Duodenal mucosa (tissue), 2 donors: ENCODE measurements around the gene TLX1.

Experiments used
- H3K27ac ChIP-seq: one replicate; pipeline ENCODE4 v1.7.0; 2013; ENCODE audit warnings: low read depth, low read length
- H3K27me3 ChIP-seq, 2 donors: one replicate each; pipeline ENCODE4 v1.7.0; 2013; ENCODE audit warnings: low read length in 2 of 2, control low read depth in 1 of 2; ENCODE audit not compliant: insufficient read depth in 2 of 2, control insufficient read depth in 1 of 2
- H3K36me3 ChIP-seq, 2 donors: one replicate each; pipeline ENCODE4 v1.7.0; 2013; ENCODE audit warnings: low read length in 2 of 2, control low read depth in 1 of 2; ENCODE audit not compliant: insufficient read depth in 2 of 2, control insufficient read depth in 1 of 2
- H3K4me1 ChIP-seq, 2 donors: one replicate each; pipeline ENCODE4 v1.7.0; 2013; ENCODE audit warnings: low read length in 2 of 2, control low read depth in 1 of 2; ENCODE audit not compliant: insufficient read depth in 2 of 2, control insufficient read depth in 1 of 2
- H3K4me3 ChIP-seq, 2 donors: one replicate each; pipeline ENCODE4 v1.7.0; 2013; ENCODE audit warnings: low read length in 2 of 2, low read depth in 1 of 2
- H3K9ac ChIP-seq, 2 donors: one replicate each; pipeline ENCODE4 v1.7.0; 2013; ENCODE audit warnings: low read length in 2 of 2, low read depth in 1 of 2
- H3K9me3 ChIP-seq, 2 donors: one replicate each; pipeline ENCODE4 v1.7.0; 2013; ENCODE audit warnings: low read length in 2 of 2, control low read depth in 1 of 2; ENCODE audit not compliant: control insufficient read depth in 1 of 2

The TLX1 gene

DNA sequence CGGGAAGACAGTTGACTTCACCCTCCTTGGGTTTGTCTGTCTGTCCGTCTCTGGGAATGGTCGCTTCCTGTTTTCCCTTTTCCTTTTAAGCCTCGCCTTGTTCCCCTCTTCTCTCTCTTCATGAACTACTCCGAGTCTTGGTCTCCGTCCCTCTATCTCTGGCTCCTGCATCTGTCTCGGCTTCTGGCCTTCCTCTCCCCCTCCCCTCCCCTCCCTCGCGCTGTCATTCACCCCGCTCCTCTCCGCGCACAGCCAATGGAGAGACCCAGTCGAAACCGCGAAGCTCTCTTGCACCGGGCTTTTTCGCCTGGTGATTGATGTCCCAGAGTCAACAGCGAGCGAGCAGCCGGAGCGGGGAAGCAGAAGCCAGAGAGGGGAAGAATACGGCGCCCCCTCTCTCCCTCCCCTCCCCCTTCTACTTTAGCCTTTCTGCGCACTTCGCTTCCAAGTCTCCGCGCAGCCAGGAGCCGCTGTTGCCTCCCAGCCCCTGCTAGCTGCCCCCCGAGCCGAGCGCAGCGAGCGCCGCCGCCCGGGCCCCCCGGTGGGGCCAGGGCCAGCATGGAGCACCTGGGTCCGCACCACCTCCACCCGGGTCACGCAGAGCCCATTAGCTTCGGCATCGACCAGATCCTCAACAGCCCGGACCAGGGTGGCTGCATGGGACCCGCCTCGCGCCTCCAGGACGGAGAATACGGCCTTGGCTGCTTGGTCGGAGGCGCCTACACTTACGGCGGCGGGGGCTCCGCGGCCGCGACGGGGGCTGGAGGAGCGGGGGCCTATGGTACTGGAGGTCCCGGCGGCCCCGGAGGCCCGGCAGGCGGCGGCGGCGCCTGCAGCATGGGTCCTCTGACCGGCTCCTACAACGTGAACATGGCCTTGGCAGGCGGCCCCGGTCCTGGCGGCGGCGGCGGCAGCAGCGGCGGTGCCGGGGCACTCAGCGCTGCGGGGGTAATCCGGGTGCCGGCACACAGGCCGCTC lies at the start of gene TLX1:
Gene TLX1 (plus strand): TSS at position 317 of the 978 bp plus-strand sequence. CDS start 242 bp downstream, at position 559.
- Histone ChIP-seq H3K36me3 (no peaks in the 10 kb centered on the region), H3K4me1 (peaks cover 4 to 7% of the 10 kb centered on the region in 2 donors), H3K27ac (no peak within 1 kb of the TSS), H3K27me3 (peaks cover 66 to 88% of the 10 kb centered on the region in 2 donors), H3K4me3 (peak within 1 kb of the TSS in 1 of 2 donors; percentile 21), H3K9ac (no peak within 1 kb of the TSS), H3K9me3 (no peaks in the 10 kb centered on the region)

DNA sequence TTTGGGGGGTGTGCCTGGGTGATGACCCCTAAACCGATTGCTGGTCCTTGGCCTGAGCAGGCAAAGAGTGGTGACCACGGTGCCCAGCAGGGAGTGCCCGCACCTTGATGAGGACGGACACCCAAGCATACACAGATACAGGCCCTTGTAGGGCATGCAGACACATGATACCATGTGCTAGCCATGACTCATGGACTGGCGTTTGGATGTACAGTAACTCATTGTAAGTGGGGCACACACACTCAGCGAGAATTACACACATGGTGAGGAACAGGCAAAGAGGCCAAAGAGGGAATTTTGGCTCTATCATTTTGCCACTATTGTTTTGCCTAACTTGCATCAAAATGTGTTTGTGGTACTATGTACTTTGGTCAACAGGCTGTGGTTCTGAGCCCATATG lies 45.3 kb upstream of the TLX1 start:
- no peaks in the 10 kb centered on the region for H3K9me3 ChIP-seq
- no peak overlapping the region for H3K27ac ChIP-seq
- no peak overlapping the region for H3K9ac ChIP-seq
- H3K27me3 ChIP-seq: peaks cover 46 to 57% of the 10 kb centered on the region in 2 donors
- no peak overlapping the region for H3K4me3 ChIP-seq
- no peaks in the 10 kb centered on the region for H3K36me3 ChIP-seq
- peaks cover 0 to 7% of the 10 kb centered on the region in 2 donors for H3K4me1 ChIP-seq

GRCh38 chr10:101087376-101087775 lies 43.7 kb upstream of the TLX1 start:
- peaks cover 0 to 7% of the 10 kb centered on the region in 2 donors for H3K4me1 ChIP-seq
- H3K4me3 ChIP-seq: no peak overlapping the region
- H3K36me3 ChIP-seq: no peaks in the 10 kb centered on the region
- peaks cover 54 to 67% of the 10 kb centered on the region in 2 donors for H3K27me3 ChIP-seq
- no peak overlapping the region for H3K27ac ChIP-seq
- no peaks in the 10 kb centered on the region for H3K9me3 ChIP-seq
- no peak overlapping the region for H3K9ac ChIP-seq

GRCh38 chr10:101087965-101088364 lies 43.1 kb upstream of the TLX1 start:
- Histone ChIP-seq H3K4me3 (no peak overlapping the region), H3K27me3 (peaks cover 54 to 68% of the 10 kb centered on the region in 2 donors)

GRCh38 chr10:101089520-101090299 lies 41.4 kb upstream of the TLX1 start:
- Histone ChIP-seq H3K9me3 (no peaks in the 10 kb centered on the region), H3K4me1 (peaks cover 0 to 7% of the 10 kb centered on the region in 2 donors), H3K36me3 (no peaks in the 10 kb centered on the region), H3K27ac (no peak overlapping the region), H3K4me3 (no peak overlapping the region), H3K27me3 (peaks cover 57 to 72% of the 10 kb centered on the region in 2 donors), H3K9ac (no peak overlapping the region)

More at GRCh38 chr10:101087965-101088364, 43.1 kb upstream of the TLX1 start:
- H3K9ac ChIP-seq: no peak overlapping the region
- H3K4me1 ChIP-seq: peaks cover 0 to 7% of the 10 kb centered on the region in 2 donors
- H3K9me3 ChIP-seq: no peaks in the 10 kb centered on the region
- no peaks in the 10 kb centered on the region for H3K36me3 ChIP-seq
- no peak overlapping the region for H3K27ac ChIP-seq

DNA sequence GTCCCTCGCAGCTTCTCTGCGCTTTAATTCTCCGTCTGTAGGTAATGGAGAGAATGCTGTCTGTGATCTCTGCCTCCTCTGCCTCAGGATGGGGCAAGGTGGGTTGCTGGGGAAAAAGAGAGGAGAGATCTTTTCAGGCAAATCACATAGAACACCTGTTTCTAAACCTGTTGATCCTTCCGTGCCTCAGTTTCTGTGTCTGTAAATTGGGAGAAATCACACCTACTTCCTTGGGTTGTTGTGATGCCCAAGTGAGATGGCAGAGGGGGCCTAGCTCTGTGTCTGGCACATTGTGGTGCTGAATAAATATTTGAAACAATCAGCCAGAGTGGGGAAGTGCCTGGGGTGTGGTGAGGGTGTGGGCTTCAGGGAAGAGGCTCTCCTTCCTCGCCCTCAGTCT lies 40.5 kb upstream of the TLX1 start:
- H3K9ac ChIP-seq: no peak overlapping the region
- H3K9me3 ChIP-seq: no peaks in the 10 kb centered on the region
- H3K36me3 ChIP-seq: no peaks in the 10 kb centered on the region
- no peak overlapping the region for H3K4me3 ChIP-seq
- H3K27ac ChIP-seq: no peak overlapping the region
- H3K27me3 ChIP-seq: peaks cover 54 to 64% of the 10 kb centered on the region in 2 donors
- peaks cover 0 to 7% of the 10 kb centered on the region in 2 donors for H3K4me1 ChIP-seq

- Histone ChIP-seq H3K9ac (no peak overlapping the region), H3K27ac (no peak overlapping the region), H3K4me3 (no peak overlapping the region), H3K27me3 (peaks cover 51 to 56% of the 10 kb centered on the region in 2 donors), H3K36me3 (no peaks in the 10 kb centered on the region), H3K9me3 (no peaks in the 10 kb centered on the region), H3K4me1 (peaks cover 0 to 7% of the 10 kb centered on the region in 2 donors)
Observed at GRCh38 chr10:101091546-101092290, 39.4 kb upstream of the TLX1 start.

- no peak overlapping the region for H3K4me3 ChIP-seq
- H3K9ac ChIP-seq: no peak overlapping the region
- no peak overlapping the region for H3K27ac ChIP-seq
- H3K36me3 ChIP-seq: no peaks in the 10 kb centered on the region
- no peaks in the 10 kb centered on the region for H3K9me3 ChIP-seq
- peaks cover 0 to 4% of the 10 kb centered on the region in 2 donors for H3K4me1 ChIP-seq
- H3K27me3 ChIP-seq: peaks cover 44 to 53% of the 10 kb centered on the region in 2 donors
Observed at GRCh38 chr10:101092881-101093354, 38.2 kb upstream of the TLX1 start.

DNA sequence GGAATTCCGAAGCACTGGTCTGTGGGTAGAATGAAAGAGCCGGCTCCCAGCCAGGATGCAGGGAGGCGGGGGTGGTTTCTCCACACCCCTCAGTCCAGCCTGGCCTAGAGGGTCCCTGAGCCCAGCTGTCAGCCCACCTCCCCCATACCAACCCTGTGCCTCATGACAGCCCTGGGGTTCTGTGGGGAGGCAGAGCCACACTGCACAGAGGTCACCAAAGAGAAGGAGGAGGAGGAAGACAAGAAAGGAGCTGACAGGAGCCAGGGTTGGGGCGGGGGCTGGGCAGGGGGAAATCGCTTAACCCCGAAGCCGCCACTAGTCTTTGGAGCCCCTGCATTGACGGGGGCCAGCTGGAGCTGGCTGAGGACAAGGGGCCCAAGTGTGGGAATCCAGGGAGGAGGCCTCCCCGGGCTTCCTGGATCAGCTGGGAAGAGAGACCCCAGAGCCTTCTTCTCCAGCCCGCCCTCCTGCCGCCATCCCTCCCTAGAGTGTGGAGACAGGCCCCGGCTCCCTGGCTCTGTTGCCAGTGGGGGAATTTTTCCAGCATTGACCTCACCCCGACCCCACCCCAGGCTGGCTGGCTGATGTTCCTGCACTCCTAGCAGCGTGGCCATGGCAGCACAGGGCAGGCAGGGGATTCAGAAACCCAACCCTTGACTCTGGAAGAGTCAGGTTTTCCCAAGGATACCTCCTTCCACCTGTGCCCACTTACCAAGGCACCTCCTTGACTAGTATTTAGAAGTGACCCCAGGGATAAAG lies 36.8 kb upstream of the TLX1 start:
- Histone ChIP-seq H3K27me3 (peaks cover 38 to 43% of the 10 kb centered on the region in 2 donors), H3K9me3 (no peaks in the 10 kb centered on the region), H3K4me3 (no peak overlapping the region), H3K4me1 (no peaks in the 10 kb centered on the region), H3K36me3 (no peaks in the 10 kb centered on the region), H3K9ac (no peak overlapping the region), H3K27ac (no peak overlapping the region)
